Measurements from ENCODE around the gene RAMP3. TPM values are rescaled to one million over a fixed set of nuclear protein-coding genes. Genes with fewer than 3 reads are reported as not detected.
A peak's percentile ranks its signal among the peaks of the same experiment; 100 is the strongest.

RAMP3 gene
- total RNA-seq, 1 experiment from 2014 or later = not detected

DNA sequence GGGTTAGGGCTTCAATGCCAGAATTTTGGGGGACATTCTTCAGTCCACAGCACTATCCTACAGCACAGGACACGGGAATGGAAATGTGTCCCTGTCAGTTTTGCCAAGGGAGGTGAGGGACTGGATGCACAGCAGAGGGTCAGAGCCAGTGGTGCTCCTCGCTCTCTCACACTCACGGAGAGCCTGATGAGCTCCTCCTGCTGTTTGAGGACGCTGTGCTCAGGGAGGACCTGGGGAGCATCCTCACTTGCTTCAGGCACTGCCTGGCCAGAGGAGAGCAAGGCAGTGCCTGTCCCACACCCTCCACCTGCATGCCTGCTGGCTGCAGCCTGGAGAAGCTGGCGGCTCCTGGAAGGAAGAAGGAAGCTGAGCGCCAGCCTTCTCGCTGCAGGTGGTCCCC lies 58.6 kb downstream of the RAMP3 start:
- no peak overlapping the region for H2AFZ ChIP-seq (ENCODE audit: low read length)
- no TSS peak for BruUV-seq (replicated peaks)
- no peaks in the 10 kb centered on the region for H3F3A ChIP-seq (ENCODE audit: low read length, unreplicated experiment)
- H3K36me3 ChIP-seq (ENCODE audit: low read depth, low read length) = no peaks in the 10 kb centered on the region
- H4K20me1 ChIP-seq (ENCODE audit: low read length) = no peaks in the 10 kb centered on the region
- no peak overlapping the region for H3K9ac ChIP-seq (ENCODE audit: low read length)
- TF ChIP-seq EZH2 (IDR thresholded peaks at IDR 0.05; ENCODE audit: low read length, unreplicated experiment) = no peak
- TF ChIP-seq, protein P1, sequence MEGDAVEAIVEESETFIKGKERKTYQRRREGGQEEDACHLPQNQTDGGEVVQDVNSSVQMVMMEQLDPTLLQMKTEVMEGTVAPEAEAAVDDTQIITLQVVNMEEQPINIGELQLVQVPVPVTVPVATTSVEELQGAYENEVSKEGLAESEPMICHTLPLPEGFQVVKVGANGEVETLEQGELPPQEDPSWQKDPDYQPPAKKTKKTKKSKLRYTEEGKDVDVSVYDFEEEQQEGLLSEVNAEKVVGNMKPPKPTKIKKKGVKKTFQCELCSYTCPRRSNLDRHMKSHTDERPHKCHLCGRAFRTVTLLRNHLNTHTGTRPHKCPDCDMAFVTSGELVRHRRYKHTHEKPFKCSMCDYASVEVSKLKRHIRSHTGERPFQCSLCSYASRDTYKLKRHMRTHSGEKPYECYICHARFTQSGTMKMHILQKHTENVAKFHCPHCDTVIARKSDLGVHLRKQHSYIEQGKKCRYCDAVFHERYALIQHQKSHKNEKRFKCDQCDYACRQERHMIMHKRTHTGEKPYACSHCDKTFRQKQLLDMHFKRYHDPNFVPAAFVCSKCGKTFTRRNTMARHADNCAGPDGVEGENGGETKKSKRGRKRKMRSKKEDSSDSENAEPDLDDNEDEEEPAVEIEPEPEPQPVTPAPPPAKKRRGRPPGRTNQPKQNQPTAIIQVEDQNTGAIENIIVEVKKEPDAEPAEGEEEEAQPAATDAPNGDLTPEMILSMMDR (conservative IDR thresholded peaks at IDR 0.05; ENCODE audit: low read depth, low read length) = no peak
- TF ChIP-seq EZH2phosphoT487 (IDR thresholded peaks at IDR 0.05; ENCODE audit: borderline replicate concordance, low read length) = no peak
- CTCF ChIA-PET = no interaction called here
- H3K4me2 ChIP-seq (ENCODE audit: low read length) = no peak overlapping the region
- DNase-seq = no peak
- H3K9me2 ChIP-seq (replicated peaks; ENCODE audit: low read length) = no peaks in the 10 kb centered on the region
- H3K9me3 ChIP-seq (ENCODE audit: low read length) = no peaks in the 10 kb centered on the region
- intact Hi-C loops (cut with micrococcal nuclease) = no loop called here
- no peaks in the 10 kb centered on the region for H3K4me1 ChIP-seq (ENCODE audit: insufficient read depth, low read length)
- H3K79me2 ChIP-seq (ENCODE audit: low read length) = no peaks in the 10 kb centered on the region
- no peak overlapping the region for H3K4me3 ChIP-seq (ENCODE audit: low read length)
- ATAC-seq = no peak
- H3K27me3 ChIP-seq (ENCODE audit: low read length) = peaks cover 81% of the 10 kb centered on the region
- no peak overlapping the region for H3K27ac ChIP-seq (ENCODE audit: low read length)
- POLR2A ChIA-PET (ENCODE audit: unreplicated experiment) = no interaction called here

DNA sequence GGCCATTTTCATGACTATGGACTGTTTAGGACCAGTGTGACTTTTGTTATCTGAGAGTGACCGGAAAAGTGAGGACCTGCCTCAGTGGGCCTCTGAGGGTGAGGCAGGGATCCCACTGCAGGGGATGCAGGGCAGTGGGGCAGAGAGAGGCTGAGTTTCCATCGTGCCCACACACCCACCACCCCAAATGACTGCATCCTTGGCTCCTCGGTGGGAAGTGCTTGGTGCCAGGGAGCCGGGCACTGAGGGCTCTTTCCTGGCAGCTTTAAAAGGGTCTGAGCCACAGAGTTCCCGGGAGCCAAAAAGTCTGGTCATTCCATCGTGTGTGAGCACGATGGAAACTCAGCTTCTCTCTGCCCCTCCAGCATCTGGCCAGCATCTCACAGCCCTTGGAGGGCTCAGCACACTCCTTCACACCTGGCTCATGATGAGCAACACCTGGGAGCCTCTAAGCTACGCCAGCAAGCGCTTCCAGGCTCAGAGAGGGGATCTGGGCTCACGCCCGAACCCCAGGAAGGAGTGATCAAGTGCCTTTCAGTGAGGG lies 59.1 kb downstream of the RAMP3 start:
- intact Hi-C loops (cut with micrococcal nuclease) = no loop called here
- DNase-seq = no peak
- Histone ChIP-seq H3K9me2 (replicated peaks; ENCODE audit: low read length) (no peaks in the 10 kb centered on the region), H3K9me3 (ENCODE audit: low read length) (no peaks in the 10 kb centered on the region), H3K36me3 (ENCODE audit: low read depth, low read length) (no peaks in the 10 kb centered on the region), H3K4me1 (ENCODE audit: insufficient read depth, low read length) (no peaks in the 10 kb centered on the region), H3K4me2 (ENCODE audit: low read length) (no peak overlapping the region), H3K79me2 (ENCODE audit: low read length) (no peaks in the 10 kb centered on the region), H3K27me3 (ENCODE audit: low read length) (peaks cover 80% of the 10 kb centered on the region), H3K4me3 (ENCODE audit: low read length) (no peak overlapping the region), H4K20me1 (ENCODE audit: low read length) (no peaks in the 10 kb centered on the region), H3K27ac (ENCODE audit: low read length) (no peak overlapping the region), H3F3A (ENCODE audit: low read length, unreplicated experiment) (no peaks in the 10 kb centered on the region), H3K9ac (ENCODE audit: low read length) (no peak overlapping the region), H2AFZ (ENCODE audit: low read length) (no peak overlapping the region)
- POLR2A ChIA-PET (ENCODE audit: unreplicated experiment) = no interaction called here
- no peak for ATAC-seq
- CTCF ChIA-PET = interaction anchor here (0.6 kb wide), 1 partner anchor 259 kb away, joined by 3 read pairs; no protein-coding TSS in a partner anchor
- no TSS peak for BruUV-seq (replicated peaks)
- TF ChIP-seq EZH2phosphoT487 (IDR thresholded peaks at IDR 0.05; ENCODE audit: borderline replicate concordance, low read length) = no peak
- TF ChIP-seq, protein P1 (conservative IDR thresholded peaks at IDR 0.05; ENCODE audit: low read depth, low read length) = no peak
- TF ChIP-seq EZH2 (IDR thresholded peaks at IDR 0.05; ENCODE audit: low read length, unreplicated experiment) = no peak

- H3K9me3 ChIP-seq (ENCODE audit: low read length) = no peaks in the 10 kb centered on the region
- no peak overlapping the region for H2AFZ ChIP-seq (ENCODE audit: low read length)
- ATAC-seq (peak; percentile 89), DNase-seq (peak; percentile 46)
- H3K9me2 ChIP-seq (replicated peaks; ENCODE audit: low read length) = no peaks in the 10 kb centered on the region
- ChIA-PET CTCF (interaction anchor here (0.6 kb wide), 1 partner anchor 258 kb away, joined by 3 read pairs; no protein-coding TSS in a partner anchor), POLR2A (ENCODE audit: unreplicated experiment) (no interaction called here)
- no TSS peak for BruUV-seq (replicated peaks)
- no peaks in the 10 kb centered on the region for H3K36me3 ChIP-seq (ENCODE audit: low read depth, low read length)
- intact Hi-C loops (cut with micrococcal nuclease) = no loop called here
- TF ChIP-seq EZH2phosphoT487 (IDR thresholded peaks at IDR 0.05; ENCODE audit: borderline replicate concordance, low read length) = no peak
- TF ChIP-seq EZH2 (IDR thresholded peaks at IDR 0.05; ENCODE audit: low read length, unreplicated experiment) = no peak
- TF ChIP-seq, protein P1 (conservative IDR thresholded peaks at IDR 0.05; ENCODE audit: low read depth, low read length) = peak; percentile 68
- no peaks in the 10 kb centered on the region for H3K4me1 ChIP-seq (ENCODE audit: insufficient read depth, low read length)
- H3K79me2 ChIP-seq (ENCODE audit: low read length) = no peaks in the 10 kb centered on the region
- H3K9ac ChIP-seq (ENCODE audit: low read length) = no peak overlapping the region
- H4K20me1 ChIP-seq (ENCODE audit: low read length) = no peaks in the 10 kb centered on the region
- H3K4me2 ChIP-seq (ENCODE audit: low read length) = no peak overlapping the region
- no peak overlapping the region for H3K4me3 ChIP-seq (ENCODE audit: low read length)
- H3K27ac ChIP-seq (ENCODE audit: low read length) = no peak overlapping the region
- peaks cover 77% of the 10 kb centered on the region for H3K27me3 ChIP-seq (ENCODE audit: low read length)
- no peaks in the 10 kb centered on the region for H3F3A ChIP-seq (ENCODE audit: low read length, unreplicated experiment)
Measured at GRCh38 chr7:45217358-45217757, 59.8 kb downstream of the RAMP3 start.
